Measurements from ENCODE around the gene LRRC43. TPM values are rescaled to one million over a fixed set of nuclear protein-coding genes. Genes with fewer than 3 reads are reported as not detected.

Gene LRRC43
- total and polyA plus RNA-seq, 2 of the 4 experiments (the other 2 are of a cell fraction), result 0.26 to 0.36 TPM

DNA sequence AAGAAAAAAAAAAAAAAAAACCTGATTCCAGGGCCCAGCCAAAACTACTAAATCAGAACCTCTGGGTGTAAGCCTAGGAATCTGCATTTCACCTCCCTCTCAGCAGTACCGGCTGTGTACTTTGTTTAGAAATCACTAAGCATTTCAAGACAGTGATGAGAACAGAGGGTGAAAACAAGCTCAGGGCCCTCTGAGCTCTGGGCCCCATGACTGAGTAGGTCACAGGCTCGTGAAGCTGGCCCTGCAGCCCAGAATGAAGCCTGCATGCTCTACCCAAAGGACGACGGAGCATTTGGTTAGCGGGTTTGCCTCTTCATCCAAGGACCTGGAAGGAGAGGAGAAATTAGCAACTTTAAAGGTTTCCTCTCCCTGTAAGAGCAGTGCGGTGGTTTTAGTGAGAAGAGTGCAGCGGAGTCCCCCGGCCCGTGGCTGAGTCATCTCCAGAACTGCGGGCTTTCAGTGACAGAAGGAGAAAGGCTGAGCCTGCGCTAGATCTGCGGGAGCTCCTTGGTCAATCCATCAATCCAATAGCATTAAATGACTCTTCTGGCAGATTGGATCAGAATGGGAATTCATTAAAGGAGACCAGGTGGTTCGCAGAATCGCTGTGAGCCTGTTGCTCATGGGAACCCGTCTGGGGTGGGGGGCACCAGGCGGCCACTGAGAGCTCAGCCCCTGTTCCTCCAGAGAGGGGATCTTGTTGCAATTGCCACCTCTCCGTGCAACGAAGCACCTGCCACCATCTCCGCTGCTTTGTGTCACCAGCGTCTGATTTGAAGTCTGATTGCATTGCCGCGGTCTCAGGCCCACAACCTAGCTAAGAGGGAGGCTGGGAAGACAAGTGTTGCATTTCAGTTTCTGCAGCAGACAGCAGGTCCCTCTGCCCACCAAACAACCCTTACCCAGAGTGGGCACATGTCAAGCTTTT, 16.2 kb upstream of the LRRC43 start (continued):
- no peak for TF ChIP-seq CEBPB (IDR thresholded peaks at IDR 0.05; ENCODE audit: low read depth, low read length)

DNA sequence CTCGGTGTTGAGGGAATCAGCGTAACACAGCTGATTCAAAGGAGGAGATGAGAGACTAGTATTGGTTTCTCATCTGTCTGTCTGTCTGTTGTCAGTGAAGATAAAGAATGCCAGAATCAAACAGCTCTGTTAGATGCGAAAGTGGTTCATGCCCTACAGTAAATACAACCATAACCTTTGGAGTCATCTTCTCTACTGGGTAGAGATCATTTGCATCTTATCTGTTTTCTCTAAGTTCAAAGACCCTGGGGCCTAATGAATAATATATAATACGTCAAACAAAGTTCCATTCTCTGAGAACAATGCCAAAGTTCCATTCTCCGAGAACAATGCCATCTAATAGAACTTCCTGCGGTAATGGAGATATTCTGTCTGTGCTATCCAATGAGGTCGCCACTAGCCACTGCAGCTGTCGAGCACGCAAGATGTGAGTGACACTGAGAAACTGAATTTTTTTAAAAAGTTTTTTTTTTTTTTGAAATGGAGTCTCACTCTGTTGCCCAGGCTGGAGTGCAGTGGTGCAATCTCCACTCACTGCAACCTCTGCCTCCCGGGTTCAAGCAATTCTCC, 15.5 kb upstream of the LRRC43 start:
- DNase-seq (no peak), ATAC-seq (ENCODE audit: low read depth) (no peak)
- Histone ChIP-seq H3K23ac (ENCODE audit: low read depth, low read length) (no peak overlapping the region), H3K27ac (ENCODE audit: insufficient read depth, low read length) (no peak overlapping the region), H3K4me1 (ENCODE audit: control insufficient read depth, insufficient read depth, low read length) (no peaks in the 10 kb centered on the region), H4K8ac (ENCODE audit: low read depth in 2 of 2, low read length in 2 of 2) (no peak overlapping the region), H3K4me3 (ENCODE audit: insufficient read depth, low read depth, low read length) (no peak overlapping the region), H3K9me1 (ENCODE audit: insufficient read depth, low read length) (no peaks in the 10 kb centered on the region), H3K14ac (replicated peaks; ENCODE audit: low read depth, low read length) (no peak overlapping the region), H2BK120ac (ENCODE audit: low read depth, low read length) (no peak overlapping the region), H2BK15ac (ENCODE audit: low read depth, low read length) (no peak overlapping the region), H3K27me3 (ENCODE audit: control insufficient read depth, insufficient read depth, low read length) (peaks cover 15% of the 10 kb centered on the region), H3K18ac (ENCODE audit: low read depth, low read length) (no peak overlapping the region), H4K5ac (ENCODE audit: low read depth, low read length) (no peak overlapping the region), H2AK9ac (replicated peaks; ENCODE audit: low read depth, low read length, poor library complexity) (no peak overlapping the region), H3K36me3 (ENCODE audit: control insufficient read depth, insufficient read depth, low read length) (no peaks in the 10 kb centered on the region), H2BK5ac (ENCODE audit: low read depth, low read length, poor library complexity, severe bottlenecking) (no peak overlapping the region), H3K9ac (ENCODE audit: low read depth, low read length) (no peak overlapping the region), H2BK20ac (ENCODE audit: low read depth, low read length) (no peak overlapping the region), H2AK5ac (ENCODE audit: low read depth, low read length) (no peak overlapping the region), H3K4ac (ENCODE audit: low read depth, low read length) (no peak overlapping the region), H3K79me1 (ENCODE audit: low read depth in 1 of 2, low read length in 2 of 2) (no peaks in the 10 kb centered on the region), H4K91ac (ENCODE audit: insufficient read depth, low read depth, low read length) (no peak overlapping the region), H3K56ac (ENCODE audit: extremely low read depth, insufficient read depth, low read length) (no peak overlapping the region), H3K9me3 (ENCODE audit: control insufficient read depth, insufficient read depth, low read length) (no peaks in the 10 kb centered on the region), H4K20me1 (ENCODE audit: insufficient read depth, low read length) (no peaks in the 10 kb centered on the region), H3K4me2 (ENCODE audit: low read depth, low read length) (no peak overlapping the region), H2AFZ (replicated peaks; ENCODE audit: low read length, poor library complexity) (no peak overlapping the region)
- ChIA-PET POLR2A (ENCODE audit: unreplicated experiment) (no interaction called here), CTCF (no interaction called here)
- BruUV-seq (replicated peaks), result no TSS peak
- WGBS, 2 experiments (ENCODE audit: extremely low coverage in 2 of 2, insufficient read length in 1 of 2), result no CpG with 5 or more reads among the region's 10 CpGs
- intact Hi-C loops (cut with micrococcal nuclease) (no loop called here), in situ Hi-C loops (cut with MboI; ENCODE audit: low sequenced_read_pairs) (no loop called here), dilution Hi-C loops (cut with HindIII; ENCODE audit: low sequenced_read_pairs, unreplicated experiment) (no loop called here)
- TF ChIP-seq BHLHE40 (IDR thresholded peaks at IDR 0.05; ENCODE audit: low read depth, low read length) (no peak), RCOR1 (IDR thresholded peaks at IDR 0.05; ENCODE audit: insufficient replicate concordance, low read length) (no peak), RAD21 (IDR thresholded peaks at IDR 0.05; ENCODE audit: low read length) (no peak), FOS (IDR thresholded peaks at IDR 0.05; ENCODE audit: low read depth, low read length) (no peak), CHD1 (IDR thresholded peaks at IDR 0.05; ENCODE audit: low read depth, low read length) (no peak)
- TF ChIP-seq, protein P1, sequence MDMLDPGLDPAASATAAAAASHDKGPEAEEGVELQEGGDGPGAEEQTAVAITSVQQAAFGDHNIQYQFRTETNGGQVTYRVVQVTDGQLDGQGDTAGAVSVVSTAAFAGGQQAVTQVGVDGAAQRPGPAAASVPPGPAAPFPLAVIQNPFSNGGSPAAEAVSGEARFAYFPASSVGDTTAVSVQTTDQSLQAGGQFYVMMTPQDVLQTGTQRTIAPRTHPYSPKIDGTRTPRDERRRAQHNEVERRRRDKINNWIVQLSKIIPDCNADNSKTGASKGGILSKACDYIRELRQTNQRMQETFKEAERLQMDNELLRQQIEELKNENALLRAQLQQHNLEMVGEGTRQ (IDR thresholded peaks at IDR 0.05; ENCODE audit: low read depth, low read length), result no peak

All from IMR-90 (cell line).